ENCODE measurements around the gene ROBO3.

The ROBO3 gene

GRCh38 chr11:124841201-124841600 is 24.0 kb upstream of the ROBO3 start:
- H3K9ac ChIP-seq, result no peak overlapping the region
- H3K9me3 ChIP-seq, result no peaks in the 10 kb centered on the region; the same call in 1 of the 2 replicates
- peaks cover 36% of the 10 kb centered on the region; the same call in 1 of the 2 replicates for H4K20me1 ChIP-seq
- TF ChIP-seq Cebpa-rat (IDR thresholded peaks at IDR 0.05), result no peak
- no peak overlapping the region for H3K27ac ChIP-seq
- H3K27me3 ChIP-seq, result peaks cover 92% of the 10 kb centered on the region
- no peak overlapping the region for H3K4me3 ChIP-seq
- H3K4me1 ChIP-seq, result 0 out of 2 replicates have a peak, but pooled peaks cover 14% of the 10 kb centered on the region
- no peaks in the 10 kb centered on the region for H3K36me3 ChIP-seq
- H3K4me2 ChIP-seq, result no peak overlapping the region

GRCh38 chr11:124841840-124842239 is 23.4 kb upstream of the ROBO3 start:
- H3K36me3 ChIP-seq, result no peaks in the 10 kb centered on the region
- H3K9ac ChIP-seq, result no peak overlapping the region
- no peaks in the 10 kb centered on the region; the same call in 1 of the 2 replicates for H3K9me3 ChIP-seq
- 0 out of 2 replicates have a peak, but pooled peaks cover 8% of the 10 kb centered on the region for H3K4me1 ChIP-seq
- no peak overlapping the region for H3K4me2 ChIP-seq
- H3K4me3 ChIP-seq, result no peak overlapping the region
- H4K20me1 ChIP-seq, result peaks cover 36% of the 10 kb centered on the region; the same call in 1 of the 2 replicates
- H3K27ac ChIP-seq, result no peak overlapping the region
- peaks cover 98% of the 10 kb centered on the region for H3K27me3 ChIP-seq
- TF ChIP-seq Cebpa-rat (IDR thresholded peaks at IDR 0.05), result no peak

- 0 out of 2 replicates have a peak, but pooled peaks cover 7% of the 10 kb centered on the region for H3K4me1 ChIP-seq
- no peak overlapping the region for H3K27ac ChIP-seq
- peaks cover 100% of the 10 kb centered on the region for H3K27me3 ChIP-seq
- no peaks in the 10 kb centered on the region for H3K36me3 ChIP-seq
- TF ChIP-seq Cebpa-rat (IDR thresholded peaks at IDR 0.05), result no peak
- H4K20me1 ChIP-seq, result peaks cover 36% of the 10 kb centered on the region; the same call in 1 of the 2 replicates
- H3K9ac ChIP-seq, result no peak overlapping the region
- H3K4me3 ChIP-seq, result no peak overlapping the region
- H3K4me2 ChIP-seq, result no peak overlapping the region
- H3K9me3 ChIP-seq, result no peaks in the 10 kb centered on the region; the same call in 1 of the 2 replicates
Observed at GRCh38 chr11:124842305-124842704, 22.9 kb upstream of the ROBO3 start.

GRCh38 chr11:124843616-124843910 is 21.7 kb upstream of the ROBO3 start:
- Histone ChIP-seq H3K4me1 (0 out of 2 replicates have a peak, but pooled peaks cover 7% of the 10 kb centered on the region), H4K20me1 (peaks cover 26% of the 10 kb centered on the region; the same call in 1 of the 2 replicates), H3K4me2 (no peak overlapping the region), H3K9me3 (no peaks in the 10 kb centered on the region; the same call in 1 of the 2 replicates), H3K9ac (no peak overlapping the region), H3K27me3 (peaks cover 100% of the 10 kb centered on the region), H3K27ac (no peak overlapping the region), H3K36me3 (no peaks in the 10 kb centered on the region), H3K4me3 (no peak overlapping the region)
- TF ChIP-seq Cebpa-rat (IDR thresholded peaks at IDR 0.05), result no peak

GRCh38 chr11:124844664-124845079 is 20.6 kb upstream of the ROBO3 start:
- Histone ChIP-seq H3K4me1 (no peaks in the 10 kb centered on the region), H3K27me3 (peaks cover 96% of the 10 kb centered on the region), H3K4me2 (no peak overlapping the region), H3K9ac (no peak overlapping the region), H3K36me3 (no peaks in the 10 kb centered on the region), H4K20me1 (peaks cover 15% of the 10 kb centered on the region; the same call in 1 of the 2 replicates), H3K27ac (no peak overlapping the region), H3K4me3 (no peak overlapping the region), H3K9me3 (no peaks in the 10 kb centered on the region; the same call in 1 of the 2 replicates)
- TF ChIP-seq Cebpa-rat (IDR thresholded peaks at IDR 0.05), result no peak

- H3K9ac ChIP-seq, result no peak overlapping the region
- H3K4me3 ChIP-seq, result no peak overlapping the region
- no peaks in the 10 kb centered on the region for H3K36me3 ChIP-seq
- H4K20me1 ChIP-seq, result peaks cover 7% of the 10 kb centered on the region; the same call in 1 of the 2 replicates
- no peaks in the 10 kb centered on the region for H3K4me1 ChIP-seq
- no peak overlapping the region for H3K4me2 ChIP-seq
- H3K27ac ChIP-seq, result no peak overlapping the region
- H3K27me3 ChIP-seq, result peaks cover 83% of the 10 kb centered on the region
- H3K9me3 ChIP-seq, result no peaks in the 10 kb centered on the region; the same call in 1 of the 2 replicates
- TF ChIP-seq Cebpa-rat (IDR thresholded peaks at IDR 0.05), result no peak
Observed at GRCh38 chr11:124846070-124846673, 19.1 kb upstream of the ROBO3 start.

- Histone ChIP-seq H3K4me1 (no peaks in the 10 kb centered on the region), H3K4me2 (no peak overlapping the region), H3K27ac (no peak overlapping the region), H3K4me3 (no peak overlapping the region), H3K9me3 (0 out of 2 replicates have a peak, but pooled peaks cover 4% of the 10 kb centered on the region), H3K36me3 (no peaks in the 10 kb centered on the region), H3K9ac (no peak overlapping the region), H3K27me3 (peaks cover 37% of the 10 kb centered on the region), H4K20me1 (peaks cover 2% of the 10 kb centered on the region; the same call in 1 of the 2 replicates)
- TF ChIP-seq Cebpa-rat (IDR thresholded peaks at IDR 0.05), result no peak
Observed at GRCh38 chr11:124859171-124859570, 6.1 kb upstream of the ROBO3 start.

GRCh38 chr11:124861670-124862069 is 3.6 kb upstream of the ROBO3 start:
- Histone ChIP-seq H3K27ac (no peak overlapping the region), H3K4me2 (no peak overlapping the region), H3K9me3 (peaks cover 20% of the 10 kb centered on the region), H3K27me3 (peaks cover 62% of the 10 kb centered on the region), H3K36me3 (no peaks in the 10 kb centered on the region), H3K4me3 (no peak overlapping the region), H3K9ac (no peak overlapping the region), H3K4me1 (no peaks in the 10 kb centered on the region), H4K20me1 (peaks cover 27% of the 10 kb centered on the region; the same call in 1 of the 2 replicates)
- no peak for TF ChIP-seq Cebpa-rat (IDR thresholded peaks at IDR 0.05)

GRCh38 chr11:124863137-124863825 is 2.0 kb upstream of the ROBO3 start:
- Histone ChIP-seq H3K27me3 (peaks cover 79% of the 10 kb centered on the region), H4K20me1 (peaks cover 32% of the 10 kb centered on the region; the same call in 1 of the 2 replicates), H3K4me3 (no peak overlapping the region), H3K9me3 (peaks cover 21% of the 10 kb centered on the region), H3K4me2 (no peak overlapping the region), H3K36me3 (no peaks in the 10 kb centered on the region), H3K27ac (no peak overlapping the region), H3K4me1 (no peaks in the 10 kb centered on the region), H3K9ac (no peak overlapping the region)
- TF ChIP-seq Cebpa-rat (IDR thresholded peaks at IDR 0.05), result no peak

- no peak overlapping the region for H3K4me2 ChIP-seq
- no peak overlapping the region for H3K9ac ChIP-seq
- H3K36me3 ChIP-seq, result no peaks in the 10 kb centered on the region
- H4K20me1 ChIP-seq, result peaks cover 32% of the 10 kb centered on the region; the same call in 1 of the 2 replicates
- H3K9me3 ChIP-seq, result peaks cover 21% of the 10 kb centered on the region
- no peak overlapping the region for H3K4me3 ChIP-seq
- no peak for TF ChIP-seq Cebpa-rat (IDR thresholded peaks at IDR 0.05)
- H3K4me1 ChIP-seq, result no peaks in the 10 kb centered on the region
- peaks cover 84% of the 10 kb centered on the region for H3K27me3 ChIP-seq
- no peak overlapping the region for H3K27ac ChIP-seq
Observed at GRCh38 chr11:124863826-124864165, 1.4 kb upstream of the ROBO3 start.

Data from BLaER1 (cell line).